H1 (cell line): ENCODE data around the gene MAGEB4. TPM values are rescaled to one million over a fixed set of nuclear protein-coding genes. Genes with fewer than 3 reads are reported as not detected.

ENCODE experiments used
- CTCF ChIA-PET: fragments of 300-600 bp; sonication (Branson Sonifier 250); formaldehyde crosslinking; loops from one replicate; lab custom pipeline; 2021; ENCODE audit not compliant: partially characterized antibody; lab: Charles Lee
- POLR2A ChIA-PET: fragments of 300-600 bp; sonication (Branson Sonifier 250); formaldehyde crosslinking; loops from one replicate; lab custom pipeline; 2021; ENCODE audit warnings: inconsistent platforms; ENCODE audit not compliant: partially characterized antibody; lab: Charles Lee
- DNase-seq, 2 experiments: peaks; one replicate each; pipeline versions ENCODE4 v3.0.0 to v3.0.0-alpha.2; 2010 to 2022; ENCODE audit warnings: low spot score in 2 of 2, low read depth in 1 of 2, mixed read lengths in 1 of 2
- FAIRE-seq: peaks from 2 replicates; lab custom pipeline; 2011; peaks lifted over from hg19 to GRCh38; lab: Jason Lieb, UNC
- H2AFZ ChIP-seq: 2 replicates; pipeline ENCODE4 v1.8.1; 2012; ENCODE audit warnings: low read length, inconsistent platforms
- H2AK5ac ChIP-seq: 2 replicates; pipeline ENCODE4 v1.6.1; 2013; ENCODE audit warnings: low read depth, low read length
- H2BK120ac ChIP-seq: replicated peaks from 2 replicates; pipeline ENCODE3; 2013; ENCODE audit warnings: low read depth, low read length, inconsistent platforms
- H2BK12ac ChIP-seq: 2 replicates; pipeline ENCODE4 v1.6.1; 2013; ENCODE audit warnings: low read depth, low read length
- H2BK15ac ChIP-seq: 2 replicates; pipeline ENCODE4 v1.6.1; 2013; ENCODE audit warnings: low read length
- H2BK20ac ChIP-seq: 2 replicates; pipeline ENCODE4 v1.6.1; 2013; ENCODE audit warnings: low read length
- H2BK5ac ChIP-seq: 2 replicates; pipeline ENCODE4 v1.6.1; 2013; ENCODE audit warnings: low read depth, low read length
- H3K14ac ChIP-seq: 2 replicates; pipeline ENCODE4 v1.6.1; 2013; ENCODE audit warnings: inconsistent platforms; ENCODE audit not compliant: insufficient read length
- H3K18ac ChIP-seq: 2 replicates; pipeline ENCODE4 v1.6.1; 2013; ENCODE audit warnings: low read length; ENCODE audit errors: extremely low read depth
- H3K23ac ChIP-seq: 2 replicates; pipeline ENCODE4 v1.6.1; 2013; ENCODE audit warnings: inconsistent platforms; ENCODE audit not compliant: insufficient read length
- H3K23me2 ChIP-seq: 2 replicates; pipeline ENCODE4 v1.6.1; 2013; ENCODE audit warnings: low read depth, low read length
- H3K27ac ChIP-seq: 2 replicates; pipeline ENCODE4 v1.6.1; 2011; ENCODE audit warnings: low read depth, low read length, inconsistent platforms
- H3K27me3 ChIP-seq, 4 experiments: replicated peaks in 1 of 4; 1 replicate in 1 of 4; 2 replicates in 3 of 4; pipeline versions ENCODE4 v1.6.1 to v1.8.1; 2011 to 2013; ENCODE audit warnings: low read length in 3 of 4, mild to moderate bottlenecking in 3 of 4, inconsistent platforms in 2 of 4, mixed read lengths in 2 of 4, moderate library complexity in 1 of 4; ENCODE audit not compliant: control insufficient read depth in 3 of 4, insufficient read depth in 3 of 4; ENCODE audit errors: extremely low read depth in 1 of 4
- H3K36me3 ChIP-seq, 4 experiments: 2 replicates each; pipeline versions ENCODE4 v1.6.1 to v1.8.1; 2011 to 2013; ENCODE audit warnings: mild to moderate bottlenecking in 4 of 4, low read length in 3 of 4, moderate library complexity in 2 of 4, control low read depth in 1 of 4, inconsistent platforms in 1 of 4; ENCODE audit not compliant: insufficient read depth in 4 of 4, control insufficient read depth in 2 of 4
- H3K4ac ChIP-seq: replicated peaks from 2 replicates; pipeline ENCODE3; 2013; ENCODE audit warnings: low read length, low read depth, mixed read lengths, inconsistent platforms; ENCODE audit not compliant: insufficient read length
- H3K4me1 ChIP-seq, 4 experiments: replicated peaks in 1 of 4; 1 replicate in 1 of 4; 2 replicates in 3 of 4; pipeline versions ENCODE4 v1.6.1 to v1.8.1; 2011 to 2013; ENCODE audit warnings: low read length in 3 of 4, inconsistent platforms in 2 of 4, mixed read lengths in 1 of 4; ENCODE audit not compliant: insufficient read depth in 4 of 4, control insufficient read depth in 3 of 4
- H3K4me2 ChIP-seq, 2 experiments: 2 replicates each; pipeline versions ENCODE4 v1.6.1 to v1.8.1; 2011 to 2013; ENCODE audit warnings: low read depth in 2 of 2, low read length in 2 of 2, control low read depth in 1 of 2, inconsistent platforms in 1 of 2, mild to moderate bottlenecking in 1 of 2; ENCODE audit not compliant: insufficient read depth in 1 of 2
- H3K4me3 ChIP-seq, 4 experiments: fragments of 200-600, 300-600 bp in 1 of 4; sonication (generic), shearing (Covaris generic), sonication (Bioruptor Twin) in 1 of 4; 2 replicates each; pipeline versions ENCODE4 v1.5.1 to v1.8.1; 2011 to 2016; ENCODE audit warnings: low read length in 4 of 4, low read depth in 3 of 4, control low read depth in 2 of 4, inconsistent platforms in 2 of 4, mild to moderate bottlenecking in 2 of 4, mixed read lengths in 1 of 4, moderate library complexity in 1 of 4; ENCODE audit not compliant: insufficient read depth in 2 of 4; ENCODE audit errors: extremely low read depth in 1 of 4
- H3K56ac ChIP-seq: replicated peaks from 2 replicates; pipeline ENCODE3; 2013; ENCODE audit warnings: low read depth, mild to moderate bottlenecking, mixed read lengths, low read length, inconsistent platforms; ENCODE audit not compliant: insufficient read length
- H3K79me1 ChIP-seq: 2 replicates; pipeline ENCODE4 v1.6.1; 2013; ENCODE audit warnings: low read depth, low read length, control low read depth
- H3K79me2 ChIP-seq, 2 experiments: 2 replicates each; pipeline versions ENCODE4 v1.6.1 to v1.8.1; 2012 to 2013; ENCODE audit warnings: low read length in 2 of 2, mild to moderate bottlenecking in 2 of 2, inconsistent platforms in 1 of 2; ENCODE audit not compliant: insufficient read depth in 2 of 2, control insufficient read depth in 1 of 2
- H3K9ac ChIP-seq, 4 experiments: replicated peaks in 1 of 4; 1 replicate in 1 of 4; 2 replicates in 3 of 4; pipeline versions ENCODE4 v1.6.1 to v1.8.1; 2011 to 2013; ENCODE audit warnings: low read depth in 3 of 4, low read length in 3 of 4, control low read depth in 2 of 4, mild to moderate bottlenecking in 2 of 4, moderate library complexity in 2 of 4, inconsistent platforms in 1 of 4; ENCODE audit errors: extremely low read depth in 1 of 4
- H3K9me3 ChIP-seq, 2 experiments: 2 replicates each; pipeline versions ENCODE4 v1.6.1 to v1.8.1; 2012 to 2013; ENCODE audit warnings: mild to moderate bottlenecking in 2 of 2, moderate library complexity in 2 of 2, control low read depth in 1 of 2, inconsistent platforms in 1 of 2, low read depth in 1 of 2, low read length in 1 of 2, mixed read lengths in 1 of 2; ENCODE audit not compliant: insufficient read depth in 2 of 2
- H4K20me1 ChIP-seq, 2 experiments: replicated peaks in 1 of 2; 2 replicates each; pipeline versions ENCODE3 to v1.8.1; 2011 to 2013; ENCODE audit warnings: inconsistent platforms in 2 of 2, low read length in 2 of 2, mild to moderate bottlenecking in 1 of 2; ENCODE audit not compliant: insufficient read depth in 2 of 2, control insufficient read depth in 1 of 2
- H4K5ac ChIP-seq: 2 replicates; pipeline ENCODE4 v1.6.1; 2013; ENCODE audit warnings: low read length, low read depth, mixed read lengths, inconsistent platforms; ENCODE audit not compliant: insufficient read length
- H4K8ac ChIP-seq: 2 replicates; pipeline ENCODE4 v1.8.0; 2013; ENCODE audit warnings: mild to moderate bottlenecking, moderate library complexity, low read length, inconsistent platforms; ENCODE audit not compliant: insufficient read depth; ENCODE audit errors: extremely low read depth
- H4K91ac ChIP-seq: replicated peaks from 2 replicates; pipeline ENCODE3; 2013; ENCODE audit warnings: low read length, mixed read lengths, inconsistent platforms; ENCODE audit not compliant: insufficient read length
- CBX8 ChIP-seq: fragments of 300-800, 300-1000 bp; sonication (generic); IDR thresholded peaks from 2 replicates; pipeline ENCODE4 v1.7.1; 2016; ENCODE audit warnings: low read depth, low read length, borderline replicate concordance
- CREB1 ChIP-seq: IDR thresholded peaks from 2 replicates; pipeline ENCODE4 v1.6.1; 2012; ENCODE audit warnings: inconsistent platforms
- RFX5 ChIP-seq: IDR thresholded peaks from 2 replicates; pipeline ENCODE4 v1.6.1; 2011; ENCODE audit warnings: low read depth, low read length, improper control_type of control experiment, borderline replicate concordance
- RNF2 ChIP-seq: fragments of 200-900, 300-1000 bp; sonication (generic); IDR thresholded peaks from 2 replicates; pipeline ENCODE4 v1.7.1; 2016; ENCODE audit warnings: borderline replicate concordance, low read depth, mild to moderate bottlenecking, antibody characterized with exemption, low read length; ENCODE audit not compliant: poor library complexity, severe bottlenecking; ENCODE audit errors: missing control alignments
- SIRT6 ChIP-seq: IDR thresholded peaks from one replicate; pipeline ENCODE4 v1.7.1; 2012; ENCODE audit warnings: low read length, inconsistent platforms
- SUZ12 ChIP-seq: fragments of 200-600 bp; sonication (generic); IDR thresholded peaks from 2 replicates; pipeline ENCODE4 v1.6.1; 2012; ENCODE audit warnings: mild to moderate bottlenecking, inconsistent platforms, low read length, moderate library complexity, mixed read lengths
- YY1 ChIP-seq: IDR thresholded peaks from 2 replicates; pipeline ENCODE4 v1.6.1; 2011; ENCODE audit warnings: low read depth, mild to moderate bottlenecking, low read length
- ZNF274 ChIP-seq: IDR thresholded peaks from 2 replicates; pipeline ENCODE4 v1.7.0; 2012; ENCODE audit warnings: low read length, borderline replicate concordance; ENCODE audit errors: extremely low read depth
- WGBS, 2 experiments: shearing (Covaris generic) in 1 of 2; methylation state at CpG; one replicate each; pipeline versions ENCODE4 v1.1.6 to v1.1.7; 2013 to 2015; ENCODE audit warnings: low lambda C conversion rate in 2 of 2, mixed read lengths in 2 of 2, inconsistent platforms in 1 of 2, low coverage in 1 of 2, missing lambda C conversion rate in 1 of 2; ENCODE audit not compliant: insufficient replicate concordance in 2 of 2, insufficient coverage in 1 of 2, insufficient read length in 1 of 2; ENCODE audit errors: extremely low coverage in 1 of 2, missing lambda C conversion rate in 1 of 2; 5-methylcytosine and 5-hydroxymethylcytosine counted together
- polyA plus RNA-seq, 7 experiments: library from polyadenylated mRNA; depleted of rRNA in 3 of 7; stranded (reverse) in 5 of 7; unstranded in 2 of 7; fragments of >200 nt in 5 of 7; fragments of 200-250 nt in 2 of 7; gene quantifications; 1 replicate in 5 of 7; 2 replicates in 1 of 7; 4 replicates in 1 of 7; pipeline versions ENCODE4 v1.2.1 to v1.2.3, GENCODE V29; 2011 to 2013; ENCODE audit warnings: missing spikeins in 2 of 7, mixed read lengths in 2 of 7
- total RNA-seq: library from RNA; stranded (reverse); fragmentation: NEBNext Ultra II Directional; extraction: Animal tissue kit (Norgen Biotek cat#: 25700); gene quantifications from 2 replicates; pipeline ENCODE4 v1.2.1, GENCODE V29; 2021

The MAGEB4 gene
- total and polyA plus RNA-seq, 2 of the 8 experiments (the other 6 are each of a cell fraction or from before 2014, with no cell fraction given) = not detected

GRCh38 chrX:30224536-30224935 is 17.3 kb upstream of the MAGEB4 start:
- no peak for FAIRE-seq

More at GRCh38 chrX:30224536-30224935, 17.3 kb upstream of the MAGEB4 start:
- Histone ChIP-seq H3K4me2 (no peak overlapping the region), H4K91ac (no peak overlapping the region), H2BK20ac (no peak overlapping the region), H3K4me1 (peaks cover 0 to 12% (median 0%) of the 10 kb centered on the region in 4 experiments; a peak in 1 of 7 replicates), H3K23ac (no peak overlapping the region), H2BK15ac (no peak overlapping the region), H3K4ac (no peak overlapping the region), H2BK5ac (no peak overlapping the region), H3K27ac (no peak overlapping the region), H2BK12ac (no peak overlapping the region), H3K79me2 (no peaks in the 10 kb centered on the region), H3K18ac (no peak overlapping the region), H3K79me1 (no peaks in the 10 kb centered on the region), H2AFZ (no peak overlapping the region), H2BK120ac (no peak overlapping the region), H3K27me3 (no peaks in the 10 kb centered on the region), H2AK5ac (no peak overlapping the region), H3K9me3 (no peaks in the 10 kb centered on the region), H3K56ac (no peak overlapping the region), H3K23me2 (no peaks in the 10 kb centered on the region), H3K4me3 (no peak overlapping the region), H3K14ac (no peak overlapping the region), H3K36me3 (no peaks in the 10 kb centered on the region), H4K20me1 (no peaks in the 10 kb centered on the region), H4K5ac (no peak overlapping the region), H3K9ac (no peak overlapping the region), H4K8ac (no peak overlapping the region)
- no peak for DNase-seq
- POLR2A ChIA-PET = no interaction called here
- TF ChIP-seq CREB1 (no peak), YY1 (no peak), SIRT6 (no peak), RNF2 (no peak), ZNF274 (no peak), SUZ12 (no peak), RFX5 (no peak), CBX8 (no peak)
- CTCF ChIA-PET = interaction anchor here (0.9 kb wide), 1 partner anchor 13 kb away, joined by 3 read pairs; no protein-coding TSS in a partner anchor
- 100% methylated on average over 2 of the region's 2 CpGs; no CpG with 5 or more reads in 1 of the 2 experiments for WGBS, 2 experiments
